CD4-positive, alpha-beta T cell (primary cell): ENCODE data around the gene ATP12A. TPM values are rescaled to one million over a fixed set of nuclear protein-coding genes. Genes with fewer than 3 reads are reported as not detected.

Experiments
- ATAC-seq: fragments of 200-7000 bp; cut with Tn5 transposase; one replicate; pipeline ENCODE4 v1.10.0; 2022; ENCODE audit warnings: mild to moderate bottlenecking; ENCODE audit not compliant: poor library complexity
- CTCF ChIA-PET: fragments of 350-600 bp; sonication (Branson Sonifier 250); formaldehyde crosslinking; loops from one replicate; lab custom pipeline; 2021; ENCODE audit warnings: antibody characterized with exemption, inconsistent platforms; lab: Charles Lee
- POLR2A ChIA-PET: fragments of 350-600 bp; sonication (Branson Sonifier 250); formaldehyde crosslinking; loops from one replicate; lab custom pipeline; 2021; ENCODE audit warnings: antibody characterized with exemption, inconsistent platforms; lab: Charles Lee
- DNase-seq, 14 experiments: peaks; one replicate each; pipeline ENCODE4 v3.0.0-alpha.2; 2013 to 2020; ENCODE audit warnings: mixed read lengths in 2 of 14
- H3K27ac ChIP-seq, 2 donors: one replicate each; pipeline versions ENCODE4 v1.5.1 to v1.7.0; 2013; ENCODE audit warnings: low read length in 2 of 2, low read depth in 1 of 2, mild to moderate bottlenecking in 1 of 2
- H3K27me3 ChIP-seq, 2 experiments: 1 replicate in 1 of 2; 2 replicates in 1 of 2; pipeline versions ENCODE4 v1.6.1 to v1.7.0; 2013; ENCODE audit warnings: low read length in 2 of 2, control low read depth in 1 of 2, mild to moderate bottlenecking in 1 of 2, moderate library complexity in 1 of 2; ENCODE audit not compliant: insufficient read depth in 2 of 2, control insufficient read depth in 1 of 2
- H3K36me3 ChIP-seq: one replicate; pipeline ENCODE4 v1.6.1; 2013; ENCODE audit warnings: low read length, control low read depth; ENCODE audit not compliant: insufficient read depth
- H3K4me1 ChIP-seq: one replicate; pipeline ENCODE4 v1.6.1; 2013; ENCODE audit warnings: low read length, control low read depth; ENCODE audit not compliant: insufficient read depth
- H3K4me3 ChIP-seq: one replicate; pipeline ENCODE4 v1.5.1; 2013; ENCODE audit warnings: mild to moderate bottlenecking, low read length, moderate library complexity
- H3K9me3 ChIP-seq, 2 experiments: 1 replicate in 1 of 2; 2 replicates in 1 of 2; pipeline versions ENCODE4 v1.6.1 to v1.7.0; 2013; ENCODE audit warnings: low read length in 2 of 2, mild to moderate bottlenecking in 2 of 2, control low read depth in 1 of 2, moderate library complexity in 1 of 2; ENCODE audit not compliant: control insufficient read depth in 1 of 2, insufficient read depth in 1 of 2
- H3K27ac Mint-ChIP-seq: one replicate; pipeline ENCODE4 v1.8.0; 2020; ENCODE audit warnings: mixed read lengths
- H3K27me3 Mint-ChIP-seq: one replicate; pipeline ENCODE4 v1.8.0; 2021; ENCODE audit warnings: mixed read lengths
- H3K36me3 Mint-ChIP-seq: one replicate; pipeline ENCODE4 v1.8.0; 2021; ENCODE audit warnings: low read depth, mixed read lengths
- H3K4me1 Mint-ChIP-seq: one replicate; pipeline ENCODE4 v1.8.0; 2021; ENCODE audit warnings: low read depth, mixed read lengths
- H3K4me3 Mint-ChIP-seq: one replicate; pipeline ENCODE4 v1.8.0; 2020; ENCODE audit warnings: mild to moderate bottlenecking, mixed read lengths
- H3K9me3 Mint-ChIP-seq: one replicate; pipeline ENCODE4 v1.8.0; 2020; ENCODE audit warnings: mixed read lengths
- CTCF ChIP-seq: fragments of 200-600 bp; IDR thresholded peaks from one replicate; pipeline ENCODE4 v1.8.0; 2022; ENCODE audit warnings: antibody characterized with exemption, mild to moderate bottlenecking
- intact Hi-C, 2 experiments: fragments of 100-400 bp; cut with DNase I in 1 of 2; cut with micrococcal nuclease in 1 of 2; formaldehyde crosslinking; loops; one replicate each; pipeline versions ENCODE4 v1.15.1 to v1.9.0; 2023 to 2025; cut with DNase I, micrococcal nuclease
- polyA plus RNA-seq, 2 donors: library from polyadenylated mRNA; unstranded; fragments of 120-200 nt; gene quantifications; one replicate each; pipeline ENCODE4 v1.2.1, GENCODE V29; 2013
- total RNA-seq, 174 experiments: library from RNA in 2 of 174; stranded (reverse) in 2 of 174; gene quantifications; one replicate each; pipeline ENCODE4 v1.2.3 and lab custom pipeline; 2021 to 2026

ATP12A gene
- under 1 TPM; 0.05 to 0.06 TPM for total RNA-seq
- not detected for polyA plus RNA-seq (2013, experiment 1 of 2)
- 0.03 TPM for polyA plus RNA-seq (2013, experiment 2 of 2)
- 0 to 0.86 (median 0.06) reads per million in 172 experiments for total RNA-seq (lab: John Stamatoyannopoulos, UW)

- ChIA-PET POLR2A (interaction anchor here (0.9 kb wide), 1 partner anchor 29 kb away, joined by 3 read pairs; no protein-coding TSS in a partner anchor), CTCF (interaction anchor here (1.6 kb wide), 1 partner anchor 14 kb away, joined by 3 read pairs; no protein-coding TSS in a partner anchor)
- H3K9me3 Mint-ChIP-seq = no peaks in the 10 kb centered on the region
- H3K4me1 ChIP-seq = peaks cover 31% of the 10 kb centered on the region
- peaks cover 41% of the 10 kb centered on the region for H3K27me3 Mint-ChIP-seq
- H3K9me3 ChIP-seq = peaks cover 0 to 8% of the 10 kb centered on the region in 2 experiments
- peaks cover 28% of the 10 kb centered on the region for H3K4me1 Mint-ChIP-seq
- intact Hi-C loops = no loop called here
- H3K27me3 ChIP-seq = peaks cover 27 to 32% of the 10 kb centered on the region in 2 experiments
- H3K27ac Mint-ChIP-seq = no peak within 1 kb of the TSS
- peak within 1 kb of the TSS; percentile 65 for H3K4me3 Mint-ChIP-seq
- peak within 1 kb of the TSS; percentile 44 for H3K4me3 ChIP-seq
- DNase-seq (peak in 10 of 14 experiments; percentile 2 to 52 (median 34)), ATAC-seq (peak; percentile 37)
- no peaks in the 10 kb centered on the region for H3K36me3 ChIP-seq
- TF ChIP-seq CTCF = no peak
- no peak within 1 kb of the TSS for H3K27ac ChIP-seq
- no peaks in the 10 kb centered on the region for H3K36me3 Mint-ChIP-seq
These were observed at the start of gene ATP12A for GRCh38 chr13:24680258-24680920. Gene ATP12A, plus strand, starts transcription at chr13:24680408. Its CDS starts 336 bp downstream, at chr13:24680744.

- Mint-ChIP-seq H3K27ac (no peak overlapping the region), H3K36me3 (no peaks in the 10 kb centered on the region), H3K27me3 (no peaks in the 10 kb centered on the region), H3K4me1 (peaks cover 8% of the 10 kb centered on the region), H3K9me3 (no peaks in the 10 kb centered on the region), H3K4me3 (no peak overlapping the region)
- peaks cover 0 to 6% of the 10 kb centered on the region in 2 experiments for H3K9me3 ChIP-seq
- ChIA-PET CTCF (no interaction called here), POLR2A (no interaction called here)
- intact Hi-C loops = no loop called here
- H3K27me3 ChIP-seq = no peaks in the 10 kb centered on the region
- no peak overlapping the region for H3K4me3 ChIP-seq
- no peaks in the 10 kb centered on the region for H3K36me3 ChIP-seq
- DNase-seq (peak in 1 of 14 experiments; percentile 14), ATAC-seq (no peak)
- H3K27ac ChIP-seq = no peak overlapping the region
- peaks cover 14% of the 10 kb centered on the region for H3K4me1 ChIP-seq
- TF ChIP-seq CTCF = no peak
These were observed 49.2 kb upstream of the ATP12A start for GRCh38 chr13:24630851-24631620.

- Histone ChIP-seq H3K36me3 (no peaks in the 10 kb centered on the region), H3K4me1 (peaks cover 6% of the 10 kb centered on the region), H3K27ac (no peak overlapping the region), H3K4me3 (no peak overlapping the region), H3K9me3 (peaks cover 0 to 6% of the 10 kb centered on the region in 2 experiments), H3K27me3 (no peaks in the 10 kb centered on the region)
- H3K4me1 Mint-ChIP-seq = no peaks in the 10 kb centered on the region
- H3K27me3 Mint-ChIP-seq = no peaks in the 10 kb centered on the region
- no peak overlapping the region for H3K4me3 Mint-ChIP-seq
- DNase-seq (no peak), ATAC-seq (no peak)
- ChIA-PET CTCF (no interaction called here), POLR2A (no interaction called here)
- no peaks in the 10 kb centered on the region for H3K36me3 Mint-ChIP-seq
- intact Hi-C loops = no loop called here
- no peak overlapping the region for H3K27ac Mint-ChIP-seq
- no peaks in the 10 kb centered on the region for H3K9me3 Mint-ChIP-seq
- no peak for TF ChIP-seq CTCF
These were observed 48.3 kb upstream of the ATP12A start for GRCh38 chr13:24631922-24632321.
